HUES6 (cell line): ENCODE results near the gene NHEJ1.

ENCODE experiments used
- H3K27ac ChIP-seq: 2 replicates; pipeline ENCODE4 v1.7.0; 2013; ENCODE audit warnings: low read depth, mild to moderate bottlenecking, low read length, inconsistent platforms
- H3K27me3 ChIP-seq: 2 replicates; pipeline ENCODE4 v1.6.1; 2013; ENCODE audit warnings: low read length; ENCODE audit not compliant: control insufficient read depth, insufficient read depth
- H3K36me3 ChIP-seq: 2 replicates; pipeline ENCODE4 v1.6.1; 2013; ENCODE audit warnings: low read length; ENCODE audit not compliant: control insufficient read depth, insufficient read depth
- H3K4me1 ChIP-seq: 2 replicates; pipeline ENCODE4 v1.6.1; 2013; ENCODE audit warnings: low read length; ENCODE audit not compliant: control insufficient read depth, insufficient read depth
- H3K4me3 ChIP-seq: 2 replicates; pipeline ENCODE4 v1.5.1; 2013; ENCODE audit warnings: low read depth, low read length
- H3K9ac ChIP-seq: one replicate; pipeline ENCODE4 v1.6.1; 2013; ENCODE audit warnings: mild to moderate bottlenecking, low read length
- H3K9me3 ChIP-seq: 2 replicates; pipeline ENCODE4 v1.6.1; 2013; ENCODE audit warnings: low read depth, low read length; ENCODE audit not compliant: control insufficient read depth, insufficient read depth

Gene NHEJ1

GRCh38 chr2:219062081-219062480 lies 98.5 kb downstream of the NHEJ1 start:
- no peak overlapping the region for H3K4me3 ChIP-seq
- peaks cover 86% of the 10 kb centered on the region for H3K27me3 ChIP-seq
- H3K9ac ChIP-seq = no peak overlapping the region
- H3K9me3 ChIP-seq = no peaks in the 10 kb centered on the region
- no peak overlapping the region for H3K27ac ChIP-seq
- H3K36me3 ChIP-seq = no peaks in the 10 kb centered on the region
- H3K4me1 ChIP-seq = peaks cover 29% of the 10 kb centered on the region

GRCh38 chr2:219060821-219061791 lies 99.5 kb downstream of the NHEJ1 start, which contains the start of gene IHH:
Gene IHH (minus strand): TSS chr2:219060921. CDS start chr2:219060467, 454 bp downstream.
- Histone ChIP-seq H3K4me1 (peaks cover 29% of the 10 kb centered on the region), H3K9me3 (no peaks in the 10 kb centered on the region), H3K4me3 (peak within 1 kb of the TSS; percentile 52), H3K36me3 (no peaks in the 10 kb centered on the region), H3K9ac (no peak within 1 kb of the TSS), H3K27me3 (peaks cover 96% of the 10 kb centered on the region), H3K27ac (no peak within 1 kb of the TSS)

GRCh38 chr2:219059725-219060682 lies 100.6 kb downstream of the NHEJ1 start:
- peaks cover 29% of the 10 kb centered on the region for H3K4me1 ChIP-seq
- H3K36me3 ChIP-seq = no peaks in the 10 kb centered on the region
- H3K9ac ChIP-seq = no peak overlapping the region
- H3K27ac ChIP-seq = no peak overlapping the region
- H3K27me3 ChIP-seq = peaks cover 99% of the 10 kb centered on the region
- no peaks in the 10 kb centered on the region for H3K9me3 ChIP-seq
- peak overlapping the region; percentile 45 for H3K4me3 ChIP-seq

GRCh38 chr2:219059375-219059724 lies 101.3 kb downstream of the NHEJ1 start:
- Histone ChIP-seq H3K4me3 (0 out of 2 replicates have a peak overlapping the region, but pooled peaks have one; percentile 45), H3K27me3 (peaks cover 99% of the 10 kb centered on the region), H3K9me3 (no peaks in the 10 kb centered on the region), H3K4me1 (peaks cover 29% of the 10 kb centered on the region), H3K27ac (no peak overlapping the region), H3K36me3 (no peaks in the 10 kb centered on the region), H3K9ac (no peak overlapping the region)

- Histone ChIP-seq H3K4me3 (peak overlapping the region; percentile 50; the same call in 1 of the 2 replicates), H3K27me3 (peaks cover 99% of the 10 kb centered on the region)
Observed at GRCh38 chr2:219058541-219059374, 101.9 kb downstream of the NHEJ1 start.

DNA sequence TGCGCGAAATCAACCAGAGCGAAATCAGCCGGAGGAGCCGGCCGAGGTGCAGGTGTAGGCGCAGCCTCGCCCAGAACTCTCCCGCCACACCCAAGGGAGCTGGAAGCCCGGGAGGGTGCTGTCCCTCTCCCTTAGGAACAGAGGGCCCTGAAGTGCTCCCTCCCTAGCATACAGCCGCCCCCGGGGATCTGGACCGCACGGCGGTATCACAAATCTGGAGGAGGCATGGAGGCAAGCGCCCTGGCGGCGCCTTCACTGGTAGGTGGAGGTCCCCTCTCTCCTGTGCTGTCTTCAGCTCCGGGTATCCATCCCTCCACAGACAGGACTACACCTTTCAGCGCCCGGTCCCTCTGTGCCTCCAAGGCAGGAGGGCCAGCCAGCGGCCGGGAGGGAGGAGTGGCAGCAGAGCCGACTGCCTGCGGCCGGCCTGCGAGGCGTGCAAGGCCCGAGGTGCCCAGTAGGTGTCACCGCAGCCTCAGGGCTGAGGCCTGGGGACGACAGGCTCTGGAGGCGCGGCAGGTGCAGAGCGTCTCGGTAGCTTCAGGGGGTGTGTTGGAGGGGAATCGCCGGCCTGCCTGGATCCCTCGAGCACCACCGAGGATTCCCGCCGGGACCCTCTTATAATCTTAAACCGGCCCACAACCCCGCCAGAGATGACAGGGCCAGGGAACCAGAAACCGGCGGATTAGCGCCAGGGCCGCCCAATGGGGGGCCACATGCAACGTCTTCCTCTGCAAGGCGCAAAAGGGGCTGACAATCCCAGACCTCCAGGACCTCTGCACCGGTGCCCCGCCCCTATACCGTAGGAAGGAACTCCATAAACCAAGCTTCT lies 102.7 kb downstream of the NHEJ1 start:
- no peak overlapping the region for H3K9ac ChIP-seq
- H3K27ac ChIP-seq = no peak overlapping the region
- peak overlapping the region; percentile 50 for H3K4me3 ChIP-seq
- H3K9me3 ChIP-seq = no peaks in the 10 kb centered on the region
- H3K27me3 ChIP-seq = peaks cover 99% of the 10 kb centered on the region
- peaks cover 26% of the 10 kb centered on the region for H3K4me1 ChIP-seq
- H3K36me3 ChIP-seq = no peaks in the 10 kb centered on the region

More at GRCh38 chr2:219058541-219059374, 101.9 kb downstream of the NHEJ1 start:
- Histone ChIP-seq H3K27ac (no peak overlapping the region), H3K9ac (no peak overlapping the region), H3K36me3 (no peaks in the 10 kb centered on the region), H3K4me1 (peaks cover 29% of the 10 kb centered on the region), H3K9me3 (no peaks in the 10 kb centered on the region)

- H3K27me3 ChIP-seq = peaks cover 99% of the 10 kb centered on the region
Observed at GRCh38 chr2:219056896-219057708, 103.5 kb downstream of the NHEJ1 start.

DNA sequence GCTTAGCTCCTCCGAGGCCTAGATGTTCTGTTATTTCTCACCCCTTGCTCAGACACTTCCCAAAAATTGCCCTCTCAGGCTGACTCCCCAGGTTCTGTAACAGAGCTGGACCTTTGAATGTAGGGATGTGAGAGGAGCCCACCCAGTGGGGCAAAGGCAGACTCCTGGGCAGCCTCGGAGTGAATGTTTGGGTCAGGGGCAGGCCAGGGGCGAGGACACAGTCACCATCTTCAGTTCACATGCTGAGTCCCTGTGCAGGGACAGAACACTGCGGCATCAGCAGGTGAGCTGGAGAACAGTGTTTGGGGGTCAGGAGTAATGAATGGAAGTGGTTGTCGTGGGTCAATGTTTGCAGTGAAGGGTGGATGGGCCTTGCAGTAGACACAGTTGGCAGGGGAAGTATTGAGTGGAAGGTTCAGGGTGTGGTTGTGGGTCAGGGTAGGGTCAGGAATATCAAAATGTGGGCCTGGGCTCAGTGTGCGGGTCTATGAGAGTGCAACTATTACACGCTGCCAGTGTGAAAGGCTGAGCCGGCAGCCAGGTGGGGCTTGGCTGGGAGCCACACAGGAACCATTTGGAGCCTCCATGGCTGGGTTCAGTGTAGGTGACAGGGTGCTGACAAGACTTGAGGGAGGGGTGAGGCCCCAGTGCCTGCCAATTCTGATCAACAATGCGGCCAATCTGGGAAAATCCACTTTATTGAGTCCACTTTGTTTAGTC lies 104.3 kb downstream of the NHEJ1 start:
- Histone ChIP-seq H3K27ac (no peak overlapping the region), H3K9ac (no peak overlapping the region), H3K9me3 (no peaks in the 10 kb centered on the region), H3K36me3 (no peaks in the 10 kb centered on the region), H3K27me3 (peaks cover 98% of the 10 kb centered on the region), H3K4me1 (peaks cover 18% of the 10 kb centered on the region), H3K4me3 (no peak overlapping the region)

More at GRCh38 chr2:219056896-219057708, 103.5 kb downstream of the NHEJ1 start:
- H3K9ac ChIP-seq = no peak overlapping the region
- peak overlapping the region; percentile 50 for H3K4me3 ChIP-seq
- peaks cover 20% of the 10 kb centered on the region for H3K4me1 ChIP-seq
- no peaks in the 10 kb centered on the region for H3K9me3 ChIP-seq
- H3K36me3 ChIP-seq = no peaks in the 10 kb centered on the region
- H3K27ac ChIP-seq = no peak overlapping the region
